HCT116 (cell line): ENCODE measurements around the gene ST3GAL5. TPM values are rescaled to one million over a fixed set of nuclear protein-coding genes. Genes with fewer than 3 reads are reported as not detected.

Source experiments
- ATAC-seq: fragments of 200-7000 bp; cut with Tn5 transposase; 2 replicates; pipeline ENCODE4 v1.9.1; 2020; ENCODE audit warnings: mild to moderate bottlenecking, moderate library complexity
- BruUV-seq: library from RNA; stranded (reverse); fragments of 400-500 nt; replicated peaks from 2 replicates; lab custom pipeline; 2021; lab: Mats Ljungman, UMichigan
- CTCF ChIA-PET: fragments of 300-600 bp; sonication (Branson Sonifier 250); formaldehyde crosslinking; loops from one replicate; lab custom pipeline; 2021; ENCODE audit warnings: antibody characterized with exemption; lab: Charles Lee
- POLR2A ChIA-PET: fragments of 300-600, 350-600 bp; sonication (Branson Sonifier 250); formaldehyde crosslinking; loops from one replicate; lab custom pipeline; 2021; ENCODE audit warnings: antibody characterized with exemption; lab: Charles Lee
- RAD21 ChIA-PET, 2 experiments: fragments of 300-600 bp; sonication (Branson Sonifier 250); formaldehyde crosslinking; loops; one replicate each; lab custom pipeline; 2023; ENCODE audit warnings: low total read pairs in 2 of 2; ENCODE audit not compliant: uncharacterized antibody in 2 of 2, unreplicated experiment in 2 of 2, low non-redundant PET in 1 of 2; lab: Charles Lee
- DNase-seq: peaks from one replicate; pipeline ENCODE4 v3.0.0-alpha.2; 2010; ENCODE audit warnings: low read depth, low spot score
- H2AFZ ChIP-seq: fragments of 200-600 bp; shearing (Covaris generic), sonication (generic); 2 replicates; pipeline ENCODE4 v1.6.1; 2017; ENCODE audit warnings: low read depth, mixed run types, mixed read lengths, antibody characterized with exemption, low read length; ENCODE audit not compliant: poor library complexity, severe bottlenecking
- H3K27ac ChIP-seq: 2 replicates; pipeline ENCODE4 v1.5.1; 2012; ENCODE audit warnings: low read depth, low read length
- H3K27me3 ChIP-seq: fragments of 200-600 bp; sonication (generic); 2 replicates; pipeline ENCODE4 v1.6.1; 2016; ENCODE audit warnings: mixed run types, low read length, mixed read lengths; ENCODE audit not compliant: insufficient read depth
- H3K36me3 ChIP-seq, 2 experiments: fragments of 200-500 bp in 1 of 2; fragments of 200-600 bp in 1 of 2; sonication (Bioruptor generic) in 1 of 2; sonication (generic) in 1 of 2; 2 replicates each; pipeline versions ENCODE4 v1.5.1 to v1.6.1; 2014 to 2016; ENCODE audit warnings: low read length in 2 of 2, inconsistent platforms in 1 of 2, mixed read lengths in 1 of 2, mixed run types in 1 of 2; ENCODE audit not compliant: insufficient read depth in 2 of 2, control insufficient read depth in 1 of 2
- H3K4me1 ChIP-seq, 2 experiments: fragments of 200-600 bp in 1 of 2; sonication (generic) in 1 of 2; 2 replicates each; pipeline versions ENCODE4 v1.5.1 to v1.6.1; 2012 to 2017; ENCODE audit warnings: low read length in 2 of 2, inconsistent platforms in 1 of 2, mild to moderate bottlenecking in 1 of 2, mixed read lengths in 1 of 2, mixed run types in 1 of 2, moderate library complexity in 1 of 2; ENCODE audit not compliant: insufficient read depth in 2 of 2, control insufficient read depth in 1 of 2
- H3K4me2 ChIP-seq: fragments of 200-600 bp; sonication (generic); 2 replicates; pipeline ENCODE4 v1.6.1; 2017; ENCODE audit warnings: mixed run types, low read length, mixed read lengths
- H3K4me3 ChIP-seq, 2 experiments: fragments of 200-600 bp in 1 of 2; sonication (generic) in 1 of 2; replicated peaks in 1 of 2; 2 replicates each; pipeline ENCODE4 v1.5.1; 2011 to 2016; ENCODE audit warnings: low read length in 2 of 2, control low read depth in 1 of 2, low read depth in 1 of 2, mild to moderate bottlenecking in 1 of 2, mixed read lengths in 1 of 2, mixed run types in 1 of 2
- H3K79me2 ChIP-seq: fragments of 200-600 bp; sonication (generic); 2 replicates; pipeline ENCODE4 v1.6.1; 2017; ENCODE audit warnings: mild to moderate bottlenecking, mixed run types, low read length, moderate library complexity, mixed read lengths; ENCODE audit not compliant: insufficient read depth
- H3K9ac ChIP-seq: fragments of 200-600 bp; sonication (generic); 2 replicates; pipeline ENCODE4 v1.6.1; 2016; ENCODE audit warnings: low read length, mixed read lengths
- H3K9me2 ChIP-seq: fragments of 200-600 bp; sonication (generic), shearing (Covaris generic); 2 replicates; pipeline ENCODE4 v1.6.1; 2017; ENCODE audit warnings: mixed run types, mild to moderate bottlenecking, moderate library complexity; ENCODE audit not compliant: insufficient read depth
- H3K9me3 ChIP-seq, 2 experiments: fragments of 200-500 bp in 1 of 2; fragments of 200-600 bp in 1 of 2; sonication (Bioruptor generic) in 1 of 2; sonication (generic) in 1 of 2; 2 replicates each; pipeline ENCODE4 v1.6.1; 2014 to 2017; ENCODE audit warnings: low read length in 2 of 2, mixed read lengths in 2 of 2, inconsistent platforms in 1 of 2, low read depth in 1 of 2, mild to moderate bottlenecking in 1 of 2, mixed run types in 1 of 2, moderate library complexity in 1 of 2; ENCODE audit not compliant: control insufficient read depth in 1 of 2, insufficient read depth in 1 of 2
- H4K20me1 ChIP-seq: fragments of 200-600 bp; sonication (generic), shearing (Covaris generic); 2 replicates; pipeline ENCODE4 v1.6.1; 2017; ENCODE audit warnings: mixed run types, mild to moderate bottlenecking, moderate library complexity; ENCODE audit not compliant: insufficient read depth
- EGR1 ChIP-seq: IDR thresholded peaks from 2 replicates; pipeline ENCODE4 v1.6.1; 2012; ENCODE audit warnings: low read depth
- POLR2AphosphoS5 ChIP-seq: IDR thresholded peaks from 2 replicates; pipeline ENCODE4 v1.6.1; 2011; ENCODE audit warnings: mild to moderate bottlenecking, low read depth, low read length, moderate library complexity
- ZFX ChIP-seq: fragments of 450-650 bp; IDR thresholded peaks from 2 replicates; pipeline ENCODE4 v1.6.1; 2017
- ZNF274 ChIP-seq: fragments of 200-500 bp; sonication (Bioruptor generic); IDR thresholded peaks from 2 replicates; pipeline ENCODE4 v1.6.1; 2014; ENCODE audit warnings: mild to moderate bottlenecking, low read depth, low read length, inconsistent platforms
- intact Hi-C: fragments of 100-400 bp; cut with micrococcal nuclease; formaldehyde crosslinking; loops from 2 replicates; pipeline ENCODE4 v1.10.0; 2022
- total RNA-seq: library from RNA; stranded (reverse); gene quantifications from one replicate; pipeline ENCODE4 v1.2.1, GENCODE V29; 2021; ENCODE audit not compliant: unreplicated experiment

Gene ST3GAL5
- total RNA-seq, 1 experiment from 2014 or later: 14.8 TPM

- ChIA-PET CTCF (interaction anchor here (0.9 to 1.5 kb wide), 2 partner anchors 8 to 256 kb away, joined by 4 to 5 read pairs; no protein-coding TSS in a partner anchor), RAD21 (no interaction called here), POLR2A (no interaction called here)
- Histone ChIP-seq H3K27me3 (peaks cover 3% of the 10 kb centered on the region), H3K9me3 (no peaks in the 10 kb centered on the region), H3K4me1 (peaks cover 3 to 5% of the 10 kb centered on the region in 2 experiments; a peak in 1 of 4 replicates), H3K9ac (no peak overlapping the region), H3K27ac (no peak overlapping the region), H3K36me3 (no peaks in the 10 kb centered on the region), H3K4me3 (no peak overlapping the region), H3K4me2 (no peak overlapping the region), H3K79me2 (no peaks in the 10 kb centered on the region), H2AFZ (no peak overlapping the region), H4K20me1 (no peaks in the 10 kb centered on the region), H3K9me2 (no peaks in the 10 kb centered on the region)
- no peak for DNase-seq
- TF ChIP-seq ZFX: no peak
- BruUV-seq: no TSS peak
- ATAC-seq: no peak
- intact Hi-C loops: no loop called here
Observed at GRCh38 chr2:85823951-85824350, 64.8 kb downstream of the ST3GAL5 start.

- Histone ChIP-seq H3K9ac (no peak overlapping the region), H3K79me2 (no peaks in the 10 kb centered on the region), H3K4me2 (no peak overlapping the region), H3K27ac (no peak overlapping the region), H4K20me1 (no peaks in the 10 kb centered on the region), H2AFZ (no peak overlapping the region), H3K9me2 (no peaks in the 10 kb centered on the region), H3K4me1 (peaks cover 3 to 4% of the 10 kb centered on the region in 2 experiments; a peak in 1 of 4 replicates), H3K4me3 (no peak overlapping the region), H3K36me3 (no peaks in the 10 kb centered on the region), H3K9me3 (no peaks in the 10 kb centered on the region), H3K27me3 (peaks cover 3% of the 10 kb centered on the region)
- CTCF ChIA-PET: interaction anchor here (1.2 to 1.6 kb wide), 2 partner anchors 9 to 185 kb away, joined by 3 to 4 read pairs; no protein-coding TSS in a partner anchor
- BruUV-seq: no TSS peak
- intact Hi-C loops: no loop called here
- POLR2A ChIA-PET: no interaction called here
- ATAC-seq: no peak
- no peak for DNase-seq
- RAD21 ChIA-PET: interaction anchor here in 1 of 2 experiments (0.6 kb wide), 1 partner anchor 39 kb away, joined by 3 read pairs; no protein-coding TSS in a partner anchor
- TF ChIP-seq EGR1 (no peak), ZNF274 (no peak), ZFX (no peak), POLR2AphosphoS5 (no peak)
Observed at GRCh38 chr2:85822766-85823165, 66.0 kb downstream of the ST3GAL5 start.
